Kidney (tissue), 14 donors: ENCODE data around the gene FBLN2. TPM values are rescaled to one million over a fixed set of nuclear protein-coding genes. Genes with fewer than 3 reads are reported as not detected.

Experiments used
- DNase-seq, 5 donors: peaks; one replicate each; pipeline ENCODE4 v3.0.0-alpha.2; 2013 to 2020
- FAIRE-seq: peaks from 2 replicates; lab custom pipeline; 2012; peaks lifted over from hg19 to GRCh38; lab: Jason Lieb, UNC
- H3K27ac ChIP-seq, 2 donors: one replicate each; pipeline ENCODE4 v1.7.0; 2013; ENCODE audit warnings: low read depth in 2 of 2, low read length in 2 of 2, inconsistent platforms in 1 of 2
- H3K27me3 ChIP-seq: one replicate; pipeline ENCODE4 v1.7.1; 2013; ENCODE audit warnings: low read length, inconsistent platforms; ENCODE audit not compliant: control insufficient read depth, insufficient read depth
- H3K36me3 ChIP-seq, 3 donors: one replicate each; pipeline versions ENCODE4 v1.7.0 to v1.7.1; 2013; ENCODE audit warnings: low read length in 3 of 3, control low read depth in 1 of 3, inconsistent platforms in 1 of 3; ENCODE audit not compliant: insufficient read depth in 3 of 3, control insufficient read depth in 2 of 3
- H3K4me1 ChIP-seq, 3 donors: one replicate each; pipeline versions ENCODE4 v1.7.0 to v1.7.1; 2013; ENCODE audit warnings: low read length in 3 of 3, inconsistent platforms in 1 of 3, low read depth in 1 of 3; ENCODE audit not compliant: control insufficient read depth in 2 of 3, insufficient read depth in 2 of 3
- H3K4me3 ChIP-seq, 3 donors: one replicate each; pipeline versions ENCODE4 v1.7.0 to v1.8.1; 2013; ENCODE audit warnings: low read length in 3 of 3, control low read depth in 1 of 3, inconsistent platforms in 1 of 3
- H3K9ac ChIP-seq, 3 donors: one replicate each; pipeline versions ENCODE4 v1.7.0 to v1.7.1; 2013; ENCODE audit warnings: low read length in 3 of 3, control low read depth in 1 of 3, inconsistent platforms in 1 of 3
- H3K9me3 ChIP-seq, 3 donors: one replicate each; pipeline versions ENCODE4 v1.7.0 to v1.7.1; 2013; ENCODE audit warnings: low read length in 3 of 3, control low read depth in 1 of 3, inconsistent platforms in 1 of 3; ENCODE audit not compliant: control insufficient read depth in 2 of 3, insufficient read depth in 1 of 3
- CTCF ChIP-seq: IDR thresholded peaks from 3 replicates; pipeline ENCODE4 v1.5.1; 2012; ENCODE audit warnings: mild to moderate bottlenecking, moderate library complexity, borderline replicate concordance; ENCODE audit not compliant: insufficient read depth; ENCODE audit errors: extremely low read depth
- intact Hi-C: fragments of 100-400 bp; cut with DNase I; formaldehyde crosslinking; loops from one replicate; pipeline ENCODE4 v1.11.1; 2022
- polyA plus RNA-seq: library from polyadenylated mRNA; stranded (reverse); fragments of 350-450 nt; fragmentation: Illumina TruSeq; extraction: RNeasy Lipid Tissue Mini Kit (QIAGEN cat#74804); gene quantifications from one replicate; pipeline ENCODE4 v1.2.3, GENCODE V29; 2014; ENCODE audit warnings: low read depth, low replicate concordance; ENCODE audit not compliant: insufficient read depth
- total RNA-seq: library from RNA; stranded (reverse); fragmentation: NEBNext Ultra II Directional; extraction: Animal tissue kit (Norgen Biotek cat#: 25700); gene quantifications from one replicate; pipeline ENCODE4 v1.2.1, GENCODE V29; 2021
- donor health status: control.
- donor health status: control.
- donor health status: control.
- donor health status: control.
- donor health status: control.
- donor health status: DM: yes; HTN: yes; CAD: no.
- donor health status: Normal renal cell carcinoma (clear cell type).

The FBLN2 gene
- total and polyA plus RNA-seq, 2 donors from 2014 or later: 3.2 to 43.4 TPM

- Histone ChIP-seq H3K9me3 (no peaks in the 10 kb centered on the region), H3K4me3 (no peak overlapping the region), H3K27me3 (no peaks in the 10 kb centered on the region), H3K27ac (no peak overlapping the region), H3K36me3 (no peaks in the 10 kb centered on the region), H3K9ac (no peak overlapping the region), H3K4me1 (peaks cover 0 to 4% (median 0%) of the 10 kb centered on the region in 3 donors)
- no peak for DNase-seq
- no peak for FAIRE-seq
- intact Hi-C loops: no loop called here
- TF ChIP-seq CTCF: no peak
These were observed 103.0 kb downstream of the FBLN2 start for GRCh38 chr3:13651775-13652428.

GRCh38 chr3:13652728-13653127 is 103.8 kb downstream of the FBLN2 start:
- no peaks in the 10 kb centered on the region for H3K36me3 ChIP-seq
- no peak overlapping the region for H3K27ac ChIP-seq
- intact Hi-C loops: no loop called here
- no peak for TF ChIP-seq CTCF
- no peak for FAIRE-seq
- H3K4me1 ChIP-seq: peaks cover 0 to 4% (median 0%) of the 10 kb centered on the region in 3 donors
- DNase-seq: no peak
- H3K9me3 ChIP-seq: no peaks in the 10 kb centered on the region
- no peak overlapping the region for H3K4me3 ChIP-seq
- no peaks in the 10 kb centered on the region for H3K27me3 ChIP-seq
- H3K9ac ChIP-seq: no peak overlapping the region

- intact Hi-C loops: no loop called here
- FAIRE-seq: no peak
These were observed 104.8 kb downstream of the FBLN2 start for GRCh38 chr3:13653631-13654279.

More at GRCh38 chr3:13653631-13654279, 104.8 kb downstream of the FBLN2 start:
- DNase-seq: no peak
- no peak overlapping the region for H3K9ac ChIP-seq
- TF ChIP-seq CTCF: no peak
- peaks cover 0 to 4% (median 0%) of the 10 kb centered on the region in 3 donors for H3K4me1 ChIP-seq
- no peak overlapping the region for H3K4me3 ChIP-seq
- H3K27me3 ChIP-seq: no peaks in the 10 kb centered on the region
- no peaks in the 10 kb centered on the region for H3K36me3 ChIP-seq
- H3K27ac ChIP-seq: no peak overlapping the region
- no peaks in the 10 kb centered on the region for H3K9me3 ChIP-seq
